Glomerular visceral epithelial cell (primary cell): ENCODE results near the gene ITCH.
"Not testable (repeated sequence)": the region's sequence is repeated elsewhere in the genome, so short reads cannot be mapped to it uniquely, and the experiment has no call there.

Experiments used
- DNase-seq: peaks from one replicate; pipeline ENCODE4 v3.0.0-alpha.2; 2016; ENCODE audit errors: extremely low spot score

The ITCH gene

DNA sequence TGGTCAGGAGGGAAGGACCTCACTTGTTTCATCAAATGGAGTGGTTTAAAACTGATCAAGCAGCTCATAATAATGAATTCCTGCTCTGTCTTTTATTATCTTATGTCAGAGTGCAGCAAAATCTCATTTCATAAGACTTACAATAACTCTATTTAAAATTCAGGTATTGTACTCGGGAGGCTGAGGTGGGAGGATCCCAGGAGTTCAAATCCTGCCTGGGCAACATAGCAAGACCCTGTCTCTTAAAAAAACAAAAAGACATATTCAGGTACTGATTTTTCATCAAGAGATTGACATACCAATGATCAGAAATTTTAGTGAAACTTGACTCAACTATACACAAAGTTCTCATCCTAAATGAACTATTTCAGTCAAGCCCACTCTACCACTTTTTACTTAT, 147.5 kb downstream of the ITCH start:
- no peak for DNase-seq

DNA sequence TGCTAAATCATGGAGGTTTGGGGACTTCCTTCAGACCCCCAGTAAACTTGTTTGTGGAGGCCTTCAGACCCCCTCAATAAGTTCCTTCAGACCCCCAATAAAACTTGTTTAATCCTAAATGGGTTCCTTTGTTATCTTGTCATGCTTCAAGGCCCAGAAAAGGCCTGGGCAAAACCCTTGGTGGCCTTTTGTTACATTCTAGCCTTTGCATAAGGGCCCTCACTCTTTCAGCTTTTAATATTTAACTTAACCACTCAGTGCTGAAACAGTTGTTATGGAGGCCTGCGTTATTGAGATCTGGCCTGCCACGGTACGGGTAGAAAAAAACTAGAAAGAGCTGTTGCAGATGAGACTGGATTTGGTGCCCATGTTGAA, 148.8 kb downstream of the ITCH start:
- peak; percentile 65 for DNase-seq

DNA sequence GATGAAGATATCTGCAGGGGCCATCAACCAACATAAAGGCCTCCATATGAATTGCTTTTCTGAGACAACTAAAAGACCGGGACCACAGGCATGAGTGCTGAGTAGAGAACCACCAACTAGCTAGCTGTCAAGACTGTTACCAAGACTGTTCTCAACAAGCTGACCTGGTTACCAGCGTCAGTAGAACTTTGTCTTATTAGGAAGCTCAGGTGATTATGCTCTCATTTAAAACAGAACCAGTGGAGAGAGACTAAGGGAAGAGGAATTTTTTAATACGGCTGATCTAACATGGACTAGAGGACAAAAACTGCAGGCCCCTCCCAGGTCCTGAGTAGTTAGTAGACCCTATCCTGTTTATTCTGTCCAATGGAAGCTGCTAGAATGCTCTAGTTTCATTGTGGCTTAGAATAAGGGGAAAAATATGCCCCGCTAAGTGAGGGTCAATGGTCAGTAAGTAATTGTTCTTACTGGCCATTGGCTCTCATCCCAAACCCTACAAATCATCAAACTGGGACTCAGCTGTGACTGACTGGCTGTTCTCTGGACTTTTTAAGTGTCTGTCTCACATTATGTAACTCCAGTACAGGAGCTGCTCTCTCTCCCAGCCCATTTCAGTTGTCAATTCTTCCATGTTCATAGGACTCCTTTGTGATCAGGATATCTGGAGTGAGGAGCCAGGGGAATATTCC, 149.3 kb downstream of the ITCH start:
- DNase-seq, result peak; percentile 70

DNA sequence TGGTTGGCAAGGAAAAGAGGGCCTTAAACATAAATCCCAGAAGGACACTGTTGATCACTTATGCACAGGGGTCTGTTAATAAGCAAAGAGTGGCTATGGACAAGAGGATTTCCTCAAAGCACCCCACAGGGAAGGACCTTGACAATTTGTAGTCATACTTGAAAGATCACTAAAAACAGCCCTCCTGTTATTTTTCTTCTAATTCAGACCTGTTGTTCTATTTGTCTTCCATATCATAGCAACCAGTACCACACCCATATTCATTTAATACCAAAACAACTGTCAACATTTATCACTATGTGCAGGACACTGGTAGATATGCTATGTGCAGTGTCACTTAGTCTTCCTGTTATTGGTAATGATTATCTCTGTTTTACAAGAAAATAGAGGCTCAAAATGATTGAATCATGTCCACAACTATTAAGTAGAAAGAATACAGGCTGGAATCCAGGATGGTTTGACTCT, 149.9 kb downstream of the ITCH start:
- DNase-seq, result peak; percentile 18

DNA sequence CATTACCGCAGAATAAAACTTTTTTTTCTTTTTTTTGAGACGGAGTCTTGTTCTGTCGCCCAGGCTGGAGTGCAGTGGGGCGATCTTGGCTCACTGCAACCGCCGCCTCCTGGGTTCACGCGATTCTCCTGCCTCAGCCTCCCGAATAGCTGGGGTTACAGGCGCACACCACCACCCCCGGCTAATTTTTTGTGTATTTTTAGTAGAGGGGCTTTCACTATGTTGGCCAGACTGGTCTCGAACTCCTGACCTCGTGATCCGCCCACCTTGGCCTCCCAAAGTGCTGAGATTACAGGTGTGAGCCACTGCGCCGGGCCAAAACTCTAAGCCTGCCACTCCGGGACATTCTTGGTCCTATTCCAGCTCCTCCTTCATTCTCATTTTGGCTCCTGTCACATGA, 151.0 kb downstream of the ITCH start:
- DNase-seq, result not testable (repeated sequence)

DNA sequence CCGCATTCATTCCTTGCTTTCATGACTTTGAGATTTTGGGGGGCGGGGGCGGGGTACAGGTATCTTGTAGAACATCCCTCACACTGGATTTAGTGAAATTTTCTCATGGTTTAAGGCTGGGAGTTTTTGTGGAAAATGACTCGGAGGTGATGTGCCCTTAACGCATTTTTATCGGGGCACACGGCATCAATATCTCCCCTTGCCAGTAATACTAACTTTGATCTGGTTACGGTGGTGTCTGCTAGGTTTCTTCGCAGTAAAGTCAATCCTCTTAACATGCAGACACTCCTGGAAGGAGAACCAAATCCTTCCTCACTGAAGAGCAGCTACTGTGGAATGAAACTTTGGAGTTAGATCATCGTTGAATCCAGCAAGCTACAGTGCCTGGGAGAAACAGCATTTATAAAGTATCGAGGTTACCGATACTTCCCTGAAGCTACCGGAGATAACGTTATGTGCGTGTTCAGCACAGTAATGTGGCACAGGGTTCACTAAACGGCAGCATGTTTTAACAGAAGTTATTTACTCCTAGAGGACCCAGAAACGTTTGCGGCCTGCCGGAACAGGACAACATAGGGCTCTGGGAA, 151.9 kb downstream of the ITCH start:
- DNase-seq, result no peak

DNA sequence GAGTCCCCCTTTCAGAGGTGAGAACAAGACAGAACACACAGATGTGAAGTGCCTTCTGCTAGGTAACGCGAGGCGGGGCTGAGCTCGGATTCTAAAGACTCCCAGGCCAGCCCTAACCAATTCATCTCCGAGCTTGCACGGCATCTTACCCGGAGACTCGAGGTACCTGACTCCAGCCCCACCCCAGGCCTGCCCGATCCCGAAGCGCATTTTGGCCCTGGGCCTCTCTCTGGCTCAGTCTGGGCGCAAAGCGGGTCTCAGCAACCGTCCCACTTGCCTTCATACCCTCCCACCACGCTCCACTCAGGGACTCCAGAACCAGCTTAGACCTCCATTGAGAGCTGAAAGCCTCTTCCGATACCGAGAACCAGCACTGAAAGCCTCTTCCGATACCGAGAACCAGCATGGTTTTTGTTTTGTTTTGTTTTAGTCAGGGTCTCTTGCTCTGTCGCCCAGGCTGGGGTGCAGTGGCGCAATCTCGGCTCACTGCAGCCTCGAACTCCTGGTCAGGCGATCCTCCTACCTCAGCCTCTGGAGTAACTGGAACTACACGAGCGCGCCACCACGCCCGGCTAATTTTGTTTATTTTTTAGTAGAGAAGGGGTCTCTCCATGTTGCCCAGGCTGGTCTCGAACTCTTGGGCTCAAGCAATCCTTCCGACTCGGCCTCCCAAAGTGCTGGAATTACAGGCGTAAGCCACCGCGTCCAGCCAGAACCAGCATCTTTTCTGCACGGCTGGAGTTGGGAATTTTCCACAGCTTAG, 152.6 kb downstream of the ITCH start:
- peak; percentile 70 for DNase-seq

DNA sequence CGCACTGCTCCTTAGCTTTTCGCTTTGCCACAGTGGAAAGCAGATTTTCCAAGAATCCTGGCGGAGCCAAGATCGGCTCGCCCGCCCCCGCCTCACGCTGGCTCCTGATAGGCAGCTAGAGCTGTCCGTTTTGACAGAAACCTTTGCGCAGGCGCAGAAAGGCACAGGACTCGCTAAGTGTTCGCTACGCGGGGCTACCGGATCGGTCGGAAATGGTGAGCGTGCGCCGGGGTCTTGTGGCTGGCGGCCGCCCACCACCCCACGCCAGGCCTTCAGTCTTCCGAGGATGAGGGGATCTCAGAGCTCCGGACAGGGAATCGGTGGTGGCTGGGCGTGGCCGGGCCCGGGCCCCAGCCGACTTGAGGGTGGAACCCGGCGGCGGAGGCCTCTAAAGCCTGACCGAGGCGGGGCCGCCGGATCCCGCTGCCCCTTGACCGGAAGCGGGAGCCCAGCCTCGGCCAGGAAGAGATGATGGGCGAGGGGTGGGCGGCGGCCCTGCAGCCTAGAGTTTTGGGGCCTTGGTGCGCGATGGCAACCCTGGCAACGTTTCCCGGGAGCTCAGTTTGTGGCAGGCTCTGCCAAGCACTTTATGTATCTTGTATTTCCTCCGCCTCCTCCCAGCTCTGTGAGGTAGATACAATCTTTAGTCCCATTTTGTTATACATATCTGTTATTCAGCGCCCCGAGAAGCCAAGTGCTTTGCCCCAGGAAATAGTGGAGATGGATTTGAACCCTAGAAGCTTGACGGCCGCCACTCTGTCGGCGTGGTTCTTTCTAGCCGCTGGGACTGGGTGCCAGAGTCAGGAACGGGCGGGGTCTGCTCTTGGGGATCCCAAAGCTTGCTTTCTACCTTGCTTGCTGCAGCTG, 153.4 kb downstream of the ITCH start, which contains the start of gene DYNLRB1:
DYNLRB1 (plus strand) TSS at position 176 of the 867 bp plus-strand sequence; CDS start at position 213, 37 bp downstream.
- peak; percentile 98 for DNase-seq

DNA sequence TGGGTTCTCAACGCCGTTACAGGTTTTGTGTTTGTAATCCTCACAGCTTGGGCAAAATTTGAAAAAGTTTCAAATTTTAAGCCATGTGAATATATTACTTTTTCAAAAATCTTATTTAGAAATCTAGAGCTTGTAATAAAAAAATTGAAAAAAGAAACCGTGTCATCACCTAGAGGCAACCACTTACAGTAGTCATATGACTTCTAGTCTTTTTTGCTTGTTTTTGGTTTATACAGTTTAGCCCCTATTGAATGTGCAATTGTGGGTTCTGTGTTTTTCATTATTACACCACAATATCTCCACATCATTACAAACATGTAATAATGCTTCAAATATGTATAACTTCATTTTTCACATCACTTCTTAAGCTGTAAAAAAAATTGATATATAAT, 154.0 kb downstream of the ITCH start:
- DNase-seq, result no peak

DNA sequence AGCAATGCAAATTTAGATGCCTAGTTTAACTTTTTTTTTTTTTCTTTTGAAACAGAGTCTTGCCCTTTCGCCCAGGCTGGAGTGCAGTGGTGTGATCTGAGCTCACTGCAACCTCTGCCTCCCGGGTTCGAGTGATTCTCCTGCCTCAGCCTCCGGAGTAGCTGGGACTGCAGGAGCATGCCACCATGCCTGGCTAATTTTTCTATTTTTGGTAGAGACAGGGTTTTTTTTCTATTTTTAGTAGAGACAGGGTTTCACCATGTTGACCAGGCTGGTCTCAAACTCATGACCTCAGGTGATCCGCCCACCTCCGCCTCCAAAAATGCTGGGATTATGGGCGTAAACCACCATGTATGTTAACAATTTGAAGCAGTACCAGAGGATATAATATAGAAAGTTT, 155.8 kb downstream of the ITCH start:
- DNase-seq, result not testable (repeated sequence)

DNA sequence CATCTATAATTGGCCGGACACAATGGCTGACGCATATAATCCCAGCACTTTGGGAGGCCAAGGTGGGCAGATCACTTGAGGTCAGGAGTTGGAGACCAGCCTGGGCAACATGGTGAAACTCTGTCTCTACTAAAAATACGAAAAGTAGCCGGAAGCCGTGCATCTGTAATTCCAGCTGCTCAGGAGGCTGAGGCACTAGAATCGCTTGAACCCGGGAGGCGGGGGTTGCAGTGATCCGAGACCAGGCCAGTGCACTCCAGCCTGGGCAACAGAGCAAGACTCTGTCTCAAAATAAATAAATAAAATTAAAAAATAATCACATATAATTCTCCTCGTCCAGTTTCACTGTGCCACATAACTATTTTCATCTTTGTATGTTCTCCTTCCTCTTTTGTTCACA, 156.8 kb downstream of the ITCH start:
- DNase-seq, result not testable (repeated sequence)

DNA sequence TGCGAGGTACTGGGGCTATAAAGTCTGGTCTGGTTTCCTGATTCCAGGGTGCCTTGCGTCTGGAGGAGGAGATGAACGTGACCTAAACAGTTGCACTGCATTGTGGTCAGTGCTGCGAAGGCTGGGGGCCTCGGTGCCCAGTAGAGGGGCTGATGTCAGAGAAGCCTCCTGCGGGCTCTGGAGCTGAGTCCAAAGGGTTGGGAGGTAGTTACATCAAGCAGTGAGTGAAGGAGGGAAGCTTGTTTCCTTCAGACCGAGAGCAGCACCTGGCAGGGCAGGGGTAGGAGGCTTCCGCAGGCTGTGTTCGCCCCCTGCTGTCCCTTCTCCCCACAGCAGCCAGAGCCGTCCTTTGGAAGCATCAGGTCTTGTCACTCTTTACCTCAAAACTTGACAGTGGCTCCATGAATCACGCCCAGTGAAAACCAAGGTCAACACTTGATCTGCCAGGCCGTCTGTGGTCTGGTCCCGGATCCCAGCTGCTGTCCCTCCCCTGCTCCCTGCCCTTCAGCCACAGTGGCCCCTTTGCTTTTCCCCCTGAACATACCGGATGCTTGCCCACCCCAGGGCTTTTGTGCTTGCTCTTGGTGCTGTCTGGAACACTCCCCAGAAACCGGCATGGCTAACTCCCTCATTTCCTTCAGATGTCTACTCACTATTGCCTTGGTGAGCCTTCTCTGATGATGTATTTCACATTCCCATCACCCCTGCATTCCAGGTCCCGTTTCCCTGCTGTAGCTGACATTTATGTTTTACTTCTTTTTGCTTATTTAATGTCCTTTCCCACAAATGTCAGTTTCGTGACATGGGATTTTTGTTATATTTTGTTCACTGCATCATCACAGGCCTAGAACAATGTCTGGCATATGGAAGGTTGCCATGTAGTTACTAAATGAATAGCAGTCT, 160.1 kb downstream of the ITCH start:
- peak; percentile 90 for DNase-seq

DNA sequence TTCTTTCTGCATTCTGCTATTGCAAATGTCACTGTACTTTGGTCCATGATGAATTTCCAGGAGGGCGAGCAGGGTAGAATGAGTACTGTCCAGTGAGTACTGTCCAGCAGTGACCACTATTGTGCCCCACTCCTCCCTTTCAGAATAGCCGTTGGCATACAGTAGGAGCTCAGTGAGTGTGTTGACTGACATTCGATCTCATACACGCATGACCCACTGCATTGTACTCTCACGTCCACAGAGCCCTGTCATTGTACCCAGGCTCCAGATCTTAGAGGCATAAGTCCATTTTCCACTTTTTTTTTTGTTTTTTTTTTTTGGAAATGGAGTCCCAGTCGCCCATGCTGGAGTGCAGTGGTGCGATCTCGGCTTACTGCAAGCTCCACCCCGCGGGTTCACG, 161.4 kb downstream of the ITCH start:
- no peak for DNase-seq

DNA sequence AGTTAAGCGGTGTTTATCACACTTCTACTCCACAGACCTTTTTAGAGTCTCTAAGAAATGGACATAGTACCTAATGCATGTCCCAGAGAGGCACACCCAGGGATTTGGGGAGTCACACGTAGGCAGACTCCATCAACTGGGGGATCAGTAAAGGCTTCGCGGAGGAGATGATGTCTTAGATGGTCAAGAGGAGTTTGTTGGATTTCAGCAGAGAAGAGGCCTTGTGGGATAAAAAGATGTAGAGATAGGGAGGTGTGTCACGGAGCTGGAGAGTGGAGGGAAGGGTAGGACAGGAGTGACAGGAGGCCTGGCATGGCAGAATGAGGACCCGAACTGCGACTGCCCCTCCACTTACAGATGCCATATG, 162.3 kb downstream of the ITCH start:
- no peak for DNase-seq

DNA sequence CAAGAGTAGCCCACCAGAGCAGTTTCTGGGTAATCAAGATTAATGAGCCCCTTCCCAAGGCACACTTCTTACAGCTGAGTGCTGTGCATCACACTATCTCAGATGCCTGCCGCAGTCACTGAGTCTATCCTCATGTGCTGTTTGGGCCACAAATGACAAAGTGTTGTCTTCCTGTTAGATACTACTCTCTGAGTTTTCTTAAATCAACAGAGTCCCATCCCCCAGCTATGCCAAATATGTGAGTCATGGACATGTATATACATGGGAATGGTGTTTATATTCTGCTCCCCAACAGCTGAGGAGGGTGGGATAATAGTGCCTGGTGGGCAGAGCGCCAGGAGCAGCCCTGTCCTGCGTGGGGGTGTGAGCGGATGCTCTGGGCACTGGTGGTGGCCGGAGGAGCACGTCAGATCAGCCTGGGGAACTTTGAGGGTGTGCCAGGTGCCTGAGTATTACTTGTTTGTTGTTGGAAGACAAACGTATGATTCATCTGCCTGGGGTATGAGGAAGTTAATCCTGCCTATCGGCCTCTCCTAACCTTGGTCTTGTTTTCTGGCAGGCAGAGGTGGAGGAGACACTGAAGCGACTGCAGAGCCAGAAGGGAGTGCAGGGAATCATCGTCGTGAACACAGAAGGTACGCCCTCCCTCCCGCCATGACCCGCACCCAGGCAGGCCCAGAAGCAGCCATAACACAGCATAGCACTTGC, 162.8 kb downstream of the ITCH start:
- DNase-seq, result peak; percentile 100

DNA sequence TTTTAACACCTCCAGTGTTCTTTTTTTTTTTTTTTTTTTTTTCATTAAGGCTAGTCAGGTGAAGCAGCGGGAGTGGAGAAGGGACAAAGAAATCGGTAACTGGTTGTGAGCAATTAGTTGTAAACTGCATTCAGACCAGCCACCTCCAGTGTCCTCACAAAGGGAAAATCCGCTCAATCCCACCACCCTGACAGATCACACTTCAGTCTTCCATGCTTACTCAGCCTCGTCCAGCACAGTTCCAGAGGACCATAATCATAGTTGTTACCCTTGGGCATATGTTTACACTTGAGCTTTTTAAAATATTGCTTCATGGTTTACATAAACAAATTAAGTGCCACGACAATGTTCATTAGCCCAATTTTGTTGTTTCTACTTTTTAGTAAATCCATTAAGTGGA, 163.4 kb downstream of the ITCH start:
- peak; percentile 27 for DNase-seq

DNA sequence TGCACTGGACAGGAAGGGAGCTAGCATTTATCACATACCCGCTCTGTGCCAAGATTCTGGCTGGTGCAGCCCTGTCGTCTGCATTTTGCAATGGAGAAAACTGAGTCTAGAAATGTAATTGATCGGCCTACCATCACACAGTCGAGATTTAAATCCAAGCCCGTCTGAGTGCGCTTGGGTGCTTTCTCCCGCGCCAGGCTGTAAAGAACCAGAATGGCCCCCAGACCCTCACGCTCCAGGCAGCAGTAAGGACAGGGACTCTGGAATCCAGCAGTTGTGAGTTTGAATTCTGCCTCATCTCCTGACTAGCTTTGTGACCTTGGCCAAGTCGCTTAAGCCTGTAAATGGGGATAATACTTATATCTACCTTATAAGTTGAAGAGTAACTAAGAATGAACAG, 163.9 kb downstream of the ITCH start:
- DNase-seq, result no peak

DNA sequence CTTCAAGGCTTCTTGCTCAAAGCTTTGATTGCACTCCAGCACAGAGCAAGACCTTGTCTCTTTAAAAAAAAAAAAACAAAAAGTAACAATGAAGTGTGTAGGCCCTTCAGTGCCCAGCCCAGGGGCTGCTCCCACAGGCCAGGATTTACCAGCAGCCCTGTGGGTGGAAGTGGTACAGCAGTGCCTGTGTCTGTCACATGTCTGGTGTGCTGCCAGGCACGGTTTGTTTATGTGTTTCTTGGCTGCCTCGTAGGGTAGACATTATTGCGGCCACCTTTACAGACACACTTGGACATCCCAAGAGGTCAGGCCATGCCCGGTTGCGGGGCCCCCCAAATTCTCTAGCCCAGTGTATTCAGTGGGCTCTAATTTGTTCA, 165.8 kb downstream of the ITCH start:
- no peak for DNase-seq

DNA sequence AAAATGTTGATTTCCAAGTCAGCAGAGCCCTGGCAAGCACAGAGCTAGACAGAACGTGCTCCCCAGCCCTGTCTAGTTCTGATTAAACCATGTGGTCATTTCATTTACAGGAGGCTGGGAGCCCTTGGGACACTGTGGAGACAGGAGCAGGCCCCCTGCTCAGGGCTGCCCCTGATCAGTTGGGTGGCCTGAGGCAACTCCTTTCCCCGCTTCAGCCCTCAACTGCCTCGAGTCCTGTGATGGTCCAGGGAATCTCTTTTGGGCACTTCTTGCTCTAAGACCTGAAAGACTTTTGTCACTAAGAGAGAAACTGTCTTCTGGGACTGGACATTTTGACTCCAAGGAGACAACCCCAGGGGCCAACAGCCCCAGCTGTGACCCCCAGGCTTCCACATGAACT, 166.7 kb downstream of the ITCH start:
- no peak for DNase-seq

DNA sequence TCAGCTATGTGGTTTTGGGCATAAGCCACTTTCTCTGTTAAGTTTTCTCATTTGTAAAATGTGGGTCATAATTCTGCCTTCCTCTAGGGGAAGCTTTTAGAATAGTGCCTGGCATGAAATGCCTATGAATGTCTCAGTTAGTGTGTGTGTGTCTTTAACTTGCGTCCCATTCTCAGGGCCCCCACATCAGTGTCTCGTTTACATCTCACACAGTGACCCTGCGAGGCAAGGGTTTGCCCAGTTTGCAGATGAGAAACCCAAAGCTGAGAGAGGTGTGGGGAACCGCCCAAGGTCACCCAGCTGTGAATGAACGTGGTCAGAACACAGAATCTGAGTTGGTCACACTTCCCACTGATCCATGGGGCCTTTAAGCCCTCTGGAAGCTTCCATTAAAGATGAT, 167.3 kb downstream of the ITCH start:
- DNase-seq, result no peak
